ENCODE measurements around the gene U2AF2.

U2AF2 gene

DNA sequence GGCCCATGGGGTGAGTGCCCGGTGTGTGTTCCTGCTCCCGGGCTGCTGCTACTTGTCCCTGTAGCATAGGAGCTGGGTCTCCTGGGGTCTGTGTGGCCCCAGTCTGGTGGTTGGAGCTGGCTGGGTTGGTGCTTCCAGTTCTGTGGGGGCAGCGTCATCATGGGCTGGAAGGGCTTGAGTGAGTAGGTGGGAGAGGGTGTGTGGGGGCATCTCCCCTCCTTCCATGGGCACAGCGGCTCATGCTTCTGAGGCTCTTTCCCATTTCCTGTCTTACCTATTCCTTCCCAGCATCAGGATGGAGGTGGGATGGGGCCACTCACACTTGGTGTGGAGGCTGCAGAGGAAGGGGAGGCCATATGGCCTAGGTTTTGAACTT is 12.2 kb downstream of the U2AF2 start:
- TF ChIP-seq, protein P1, sequence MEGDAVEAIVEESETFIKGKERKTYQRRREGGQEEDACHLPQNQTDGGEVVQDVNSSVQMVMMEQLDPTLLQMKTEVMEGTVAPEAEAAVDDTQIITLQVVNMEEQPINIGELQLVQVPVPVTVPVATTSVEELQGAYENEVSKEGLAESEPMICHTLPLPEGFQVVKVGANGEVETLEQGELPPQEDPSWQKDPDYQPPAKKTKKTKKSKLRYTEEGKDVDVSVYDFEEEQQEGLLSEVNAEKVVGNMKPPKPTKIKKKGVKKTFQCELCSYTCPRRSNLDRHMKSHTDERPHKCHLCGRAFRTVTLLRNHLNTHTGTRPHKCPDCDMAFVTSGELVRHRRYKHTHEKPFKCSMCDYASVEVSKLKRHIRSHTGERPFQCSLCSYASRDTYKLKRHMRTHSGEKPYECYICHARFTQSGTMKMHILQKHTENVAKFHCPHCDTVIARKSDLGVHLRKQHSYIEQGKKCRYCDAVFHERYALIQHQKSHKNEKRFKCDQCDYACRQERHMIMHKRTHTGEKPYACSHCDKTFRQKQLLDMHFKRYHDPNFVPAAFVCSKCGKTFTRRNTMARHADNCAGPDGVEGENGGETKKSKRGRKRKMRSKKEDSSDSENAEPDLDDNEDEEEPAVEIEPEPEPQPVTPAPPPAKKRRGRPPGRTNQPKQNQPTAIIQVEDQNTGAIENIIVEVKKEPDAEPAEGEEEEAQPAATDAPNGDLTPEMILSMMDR (IDR thresholded peaks at IDR 0.05) = no peak

DNA sequence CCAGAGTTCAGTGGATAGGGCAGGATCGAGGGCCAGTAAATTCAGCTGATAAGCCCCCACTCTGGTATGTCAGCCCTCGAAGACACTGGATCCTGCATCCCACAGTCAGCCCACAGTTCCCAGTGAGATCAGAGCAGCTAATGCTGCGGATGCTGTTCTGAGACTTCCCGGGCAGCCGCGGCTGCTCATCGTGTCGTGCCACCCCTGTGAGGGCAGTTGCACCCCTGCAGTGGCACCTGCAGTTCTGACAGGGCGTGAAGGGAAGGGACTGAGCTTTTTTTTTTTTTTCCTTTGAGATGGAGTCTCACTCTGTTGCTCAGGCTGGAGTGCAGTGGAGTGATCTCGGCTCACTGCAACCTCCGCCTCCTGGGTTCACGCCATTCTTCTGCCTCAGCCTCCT is 12.7 kb downstream of the U2AF2 start:
- TF ChIP-seq, protein P1 (IDR thresholded peaks at IDR 0.05) = no peak

DNA sequence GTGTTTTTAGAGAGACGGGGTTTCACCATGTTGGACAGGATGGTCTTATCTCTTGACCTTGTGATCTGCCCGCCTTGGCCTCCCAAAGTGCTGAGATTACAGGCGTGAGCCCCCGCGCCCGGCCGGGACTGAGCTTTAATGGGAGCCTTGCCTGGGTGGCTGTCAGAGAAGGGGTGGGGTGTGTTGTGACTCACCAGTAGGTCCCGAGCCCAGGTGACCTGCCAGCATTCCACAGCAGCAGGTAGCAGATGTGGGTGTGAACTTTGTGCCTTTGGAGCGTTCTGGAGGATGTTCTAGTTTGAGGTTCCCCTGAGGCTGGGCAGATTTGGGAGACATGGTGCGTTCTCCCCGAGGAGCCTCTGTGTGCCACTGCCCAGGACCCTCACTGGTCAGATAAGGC is 13.1 kb downstream of the U2AF2 start:
- TF ChIP-seq, protein P1 (IDR thresholded peaks at IDR 0.05) = no peak

DNA sequence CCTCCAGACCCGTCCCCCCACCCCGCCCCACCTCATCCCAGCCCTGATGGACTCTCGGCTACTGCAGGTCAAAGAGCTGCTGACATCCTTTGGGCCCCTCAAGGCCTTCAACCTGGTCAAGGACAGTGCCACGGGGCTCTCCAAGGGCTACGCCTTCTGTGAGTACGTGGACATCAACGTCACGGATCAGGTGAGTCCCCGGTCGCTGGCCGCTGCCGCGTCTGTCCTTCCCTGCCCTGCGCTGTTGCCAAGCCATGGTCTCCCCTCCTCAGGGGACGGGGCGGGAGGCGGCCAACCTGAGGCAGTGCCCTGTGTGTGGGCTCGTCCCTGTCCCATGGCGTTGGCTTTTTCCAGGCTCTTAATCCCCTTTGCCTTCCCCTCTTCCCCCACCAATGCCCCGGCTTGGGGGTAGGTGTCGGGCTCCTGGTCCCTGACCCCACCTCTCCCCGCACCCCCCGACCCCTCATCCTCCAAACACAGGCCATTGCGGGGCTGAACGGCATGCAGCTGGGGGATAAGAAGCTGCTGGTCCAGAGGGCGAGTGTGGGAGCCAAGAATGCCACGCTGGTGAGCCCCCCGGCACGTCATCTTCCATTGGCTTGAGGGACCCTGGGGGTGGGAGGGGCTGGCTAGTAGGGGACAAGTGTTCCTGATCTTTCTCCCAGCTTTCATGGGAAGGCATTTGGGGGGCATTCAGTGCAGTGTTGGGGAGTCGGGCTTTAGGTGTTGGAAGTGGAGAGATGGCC is 13.9 kb downstream of the U2AF2 start:
- TF ChIP-seq, protein P1 (IDR thresholded peaks at IDR 0.05) = no peak

DNA sequence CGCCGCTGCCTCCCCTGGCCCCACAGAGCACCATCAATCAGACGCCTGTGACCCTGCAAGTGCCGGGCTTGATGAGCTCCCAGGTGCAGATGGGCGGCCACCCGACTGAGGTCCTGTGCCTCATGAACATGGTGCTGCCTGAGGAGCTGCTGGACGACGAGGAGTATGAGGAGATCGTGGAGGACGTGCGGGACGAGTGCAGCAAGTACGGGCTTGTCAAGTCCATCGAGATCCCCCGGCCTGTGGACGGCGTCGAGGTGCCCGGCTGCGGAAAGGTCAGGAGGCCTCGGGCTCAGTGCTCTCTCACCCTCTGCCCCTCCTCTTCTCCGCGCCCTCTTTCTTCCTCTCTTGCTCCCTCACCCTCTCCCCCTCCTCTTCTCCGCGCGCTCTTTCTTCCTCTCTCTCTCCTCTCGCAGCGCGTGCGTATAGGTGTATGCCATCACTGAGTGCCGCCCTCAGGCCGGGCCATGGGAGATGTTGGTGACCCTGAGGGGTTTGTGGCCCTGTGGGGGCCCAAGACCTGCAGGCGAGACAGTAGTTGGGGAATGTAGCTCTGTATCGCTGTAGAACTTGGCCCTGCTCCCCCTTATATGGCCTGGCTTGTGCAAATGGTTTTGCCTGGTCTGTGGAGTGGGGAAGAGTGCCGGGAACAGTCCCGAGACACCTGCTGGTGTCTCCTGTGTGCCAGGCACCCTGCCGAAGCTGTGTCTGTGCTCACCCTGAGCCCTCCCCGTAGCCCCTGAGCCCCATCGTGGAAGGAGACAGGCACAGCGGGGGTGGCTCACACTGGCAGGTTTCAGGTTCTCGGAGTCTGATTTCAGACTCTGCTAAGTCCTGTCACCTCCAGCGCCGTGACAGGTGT is 14.8 kb downstream of the U2AF2 start:
- TF ChIP-seq, protein P1 (IDR thresholded peaks at IDR 0.05) = no peak

DNA sequence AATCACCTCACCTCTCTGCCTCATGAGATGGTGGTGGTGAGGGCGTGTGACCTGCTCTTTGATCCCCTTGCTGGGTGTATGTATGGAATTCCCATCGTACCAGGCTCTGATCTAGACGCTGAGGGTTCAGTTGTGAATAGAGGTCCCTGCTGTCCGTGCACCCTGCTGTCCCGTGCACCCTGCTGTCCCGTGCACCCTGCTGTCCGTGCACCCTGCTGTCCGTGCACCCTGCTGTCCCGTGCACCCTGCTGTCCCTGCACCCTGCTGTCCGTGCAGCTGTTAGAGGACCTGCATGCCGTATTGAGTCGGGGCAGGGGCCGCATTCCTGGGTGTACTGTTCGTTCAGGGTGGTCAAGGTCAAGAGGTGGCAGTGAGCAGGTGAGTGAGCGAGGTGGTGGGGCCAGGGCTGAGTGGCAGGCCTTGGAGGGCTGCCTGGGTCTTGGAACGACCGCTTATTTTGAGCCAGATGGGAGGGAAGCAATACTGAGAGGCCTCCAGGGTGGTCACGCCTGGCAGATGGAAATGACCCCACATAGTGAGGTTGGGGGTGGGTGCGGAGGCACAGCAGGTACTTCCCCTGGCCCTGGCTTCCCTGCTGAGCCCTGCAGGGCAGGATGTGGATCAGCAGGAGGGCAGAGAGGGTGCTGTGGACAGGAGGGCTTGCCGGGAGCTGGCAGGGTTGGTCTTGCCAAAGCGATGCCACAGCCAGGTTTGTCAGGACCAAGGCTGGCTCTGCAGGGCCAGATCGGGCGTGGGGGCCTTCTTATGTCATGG is 15.6 kb downstream of the U2AF2 start:
- TF ChIP-seq, protein P1 (IDR thresholded peaks at IDR 0.05) = no peak

DNA sequence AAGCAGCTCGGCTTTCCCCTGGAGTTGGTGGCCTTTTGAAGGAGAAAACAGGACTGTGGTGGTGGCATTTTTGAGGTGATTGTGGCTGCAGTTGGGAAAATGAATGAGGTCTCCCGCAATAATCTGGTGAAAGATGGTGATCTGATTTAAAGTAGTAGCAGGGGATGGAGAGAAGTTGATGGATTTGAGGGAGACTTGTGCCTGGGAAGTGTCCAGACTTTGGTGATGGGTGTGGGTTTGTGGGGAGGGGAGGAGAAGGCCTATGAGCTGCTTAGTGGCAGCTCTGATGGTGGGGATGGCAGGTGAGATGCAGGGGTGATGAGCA is 16.2 kb downstream of the U2AF2 start:
- TF ChIP-seq, protein P1 (IDR thresholded peaks at IDR 0.05) = no peak
